ENCODE measurements around the gene ATP13A3.

- TF ChIP-seq MAX (IDR thresholded peaks at IDR 0.05; ENCODE audit: low read depth, low read length) (no peak), CTCF (IDR thresholded peaks at IDR 0.05; ENCODE audit: low read depth, low read length) (no peak)
These were observed 97.5 kb downstream of the ATP13A3 start for GRCh38 chr3:194389269-194389668.
